Myocyte (in vitro differentiated cells): Measurements from ENCODE around the gene PDE6D. TPM values are rescaled to one million over a fixed set of nuclear protein-coding genes. Genes with fewer than 3 reads are reported as not detected.
"Not testable (repeated sequence)": the region's sequence is repeated elsewhere in the genome, so short reads cannot be mapped to it uniquely, and the experiment has no call there.

Experiments
- DNase-seq: peaks from one replicate; pipeline ENCODE4 v3.0.0-alpha.2; 2012; ENCODE audit warnings: low read depth
- total RNA-seq: library from RNA; depleted of rRNA; stranded (reverse); fragments of >200 nt; gene quantifications from 2 replicates; pipeline ENCODE4 v1.2.3, GENCODE V29; 2014

The PDE6D gene
- total RNA-seq, 1 donor from 2014 or later, result 22.2 TPM

- DNase-seq, result peak; percentile 27
These were observed 766 bp downstream of the PDE6D start for GRCh38 chr2:231780123-231780908.

- DNase-seq, result no peak
These were observed 11.6 kb downstream of the PDE6D start for GRCh38 chr2:231769170-231770136.

GRCh38 chr2:231765496-231765929 is 15.6 kb downstream of the PDE6D start:
- DNase-seq, result no peak

GRCh38 chr2:231764760-231765159 is 16.3 kb downstream of the PDE6D start:
- DNase-seq, result no peak

GRCh38 chr2:231764124-231764523 is 17.0 kb downstream of the PDE6D start:
- no peak for DNase-seq

GRCh38 chr2:231761735-231762134 is 19.3 kb downstream of the PDE6D start:
- DNase-seq, result no peak

- peak; percentile 33 for DNase-seq
These were observed 29.0 kb downstream of the PDE6D start for GRCh38 chr2:231752061-231752460.

- no peak for DNase-seq
These were observed 29.9 kb downstream of the PDE6D start for GRCh38 chr2:231751042-231751815.

- not testable (repeated sequence) for DNase-seq
These were observed 32.1 kb downstream of the PDE6D start for GRCh38 chr2:231749016-231749415.

- not testable (repeated sequence) for DNase-seq
These were observed 32.8 kb downstream of the PDE6D start for GRCh38 chr2:231748153-231748896.

GRCh38 chr2:231745303-231746038 is 35.6 kb downstream of the PDE6D start:
- no peak for DNase-seq

GRCh38 chr2:231743376-231744116 is 37.5 kb downstream of the PDE6D start:
- DNase-seq, result no peak

GRCh38 chr2:231737761-231738160 is 43.3 kb downstream of the PDE6D start:
- DNase-seq, result no peak

GRCh38 chr2:231732604-231733003 is 48.5 kb downstream of the PDE6D start:
- DNase-seq, result no peak

GRCh38 chr2:231727621-231728020 is 53.5 kb downstream of the PDE6D start:
- no peak for DNase-seq

GRCh38 chr2:231726276-231726675 is 54.8 kb downstream of the PDE6D start:
- DNase-seq, result no peak

- DNase-seq, result no peak
These were observed 55.6 kb downstream of the PDE6D start for GRCh38 chr2:231725476-231725875.

GRCh38 chr2:231722721-231723307 is 58.3 kb downstream of the PDE6D start:
- no peak for DNase-seq
